Stimulated activated CD8-positive, alpha-beta memory T cell treated with anti-CD3 and anti-CD28 coated beads, Interleukin-2, amount 100 ng/mL, for 1 hour (primary cell): ENCODE results near the gene BMX.

Source experiments
- DNase-seq, 2 donors: peaks; one replicate each; pipeline ENCODE4 v3.0.0-alpha.2; 2020; ENCODE audit warnings: low read depth in 2 of 2

Gene BMX

GRCh38 chrX:15570145-15570544 lies 69.5 kb downstream of the BMX start:
- DNase-seq, result no peak

- no peak for DNase-seq
These were observed 73.4 kb downstream of the BMX start for GRCh38 chrX:15574017-15574416.

GRCh38 chrX:15576019-15576418 lies 75.4 kb downstream of the BMX start:
- no peak for DNase-seq

- DNase-seq, result no peak
These were observed 79.5 kb downstream of the BMX start for GRCh38 chrX:15579778-15580747.

DNA sequence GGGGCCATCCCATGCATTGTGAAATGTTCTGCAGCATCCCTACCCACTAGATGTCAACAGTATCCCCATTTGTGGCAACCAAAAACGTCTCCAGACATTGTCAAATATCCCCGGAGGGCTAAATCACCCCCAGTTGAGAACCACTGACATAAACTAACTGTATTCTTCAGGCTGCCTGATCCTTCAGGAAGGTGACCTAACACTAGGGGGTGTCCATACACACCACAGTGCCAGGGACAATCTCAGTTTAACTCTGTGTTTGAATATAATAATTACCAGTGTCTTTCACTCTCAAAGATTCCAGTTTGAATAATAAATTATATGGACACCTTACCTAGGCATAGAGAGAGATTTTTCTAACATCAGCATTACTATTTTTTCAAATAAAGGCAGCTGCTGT lies 93.8 kb downstream of the BMX start:
- no peak for DNase-seq

DNA sequence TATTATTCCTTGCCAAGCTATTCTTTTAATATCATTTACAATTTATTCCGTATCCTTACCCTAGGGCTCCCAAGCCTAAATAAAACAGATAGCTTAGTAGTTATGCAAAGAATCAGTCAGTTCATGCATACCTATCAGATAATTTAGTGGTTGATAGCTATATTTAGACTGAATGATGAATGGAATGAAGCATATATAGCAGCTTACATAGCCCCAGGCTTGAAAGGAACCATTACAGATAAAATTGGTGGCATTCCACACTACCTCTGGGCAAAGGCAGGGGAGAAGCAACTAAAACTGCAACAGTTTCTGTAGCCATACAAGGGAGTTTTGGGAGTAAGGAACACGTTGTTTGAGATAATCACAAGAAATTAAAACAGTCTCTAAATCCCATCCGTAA lies 97.4 kb downstream of the BMX start:
- no peak for DNase-seq

DNA sequence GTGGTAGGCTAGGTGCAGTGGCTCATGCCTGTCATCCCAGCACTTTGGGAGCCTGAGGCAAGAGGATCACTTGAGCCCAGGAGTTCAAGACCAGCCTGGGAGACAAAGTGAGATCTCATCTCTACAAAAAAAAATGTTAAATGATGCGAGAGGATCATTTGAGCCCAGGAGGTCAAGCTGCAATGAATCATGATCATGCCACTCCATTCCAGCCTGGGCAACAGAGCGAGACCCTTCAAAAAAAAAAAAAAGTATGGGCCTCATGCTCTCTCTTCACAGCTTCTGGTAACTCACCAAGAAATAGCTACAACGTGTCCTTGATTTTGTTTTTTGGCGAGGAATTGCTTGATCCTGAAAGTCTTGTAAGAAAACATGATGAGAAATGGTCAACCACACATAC lies 98.9 kb downstream of the BMX start:
- DNase-seq, result no peak

GRCh38 chrX:15600049-15600448 lies 99.4 kb downstream of the BMX start:
- no peak for DNase-seq

GRCh38 chrX:15600745-15601144 lies 100.1 kb downstream of the BMX start, which contains the start of gene ACE2:
Gene ACE2 (minus strand): TSS chrX:15600960. CDS start chrX:15600911, 49 bp downstream.
- DNase-seq, result no peak

- no peak for DNase-seq
These were observed 101.3 kb downstream of the BMX start for GRCh38 chrX:15601932-15602331.

DNA sequence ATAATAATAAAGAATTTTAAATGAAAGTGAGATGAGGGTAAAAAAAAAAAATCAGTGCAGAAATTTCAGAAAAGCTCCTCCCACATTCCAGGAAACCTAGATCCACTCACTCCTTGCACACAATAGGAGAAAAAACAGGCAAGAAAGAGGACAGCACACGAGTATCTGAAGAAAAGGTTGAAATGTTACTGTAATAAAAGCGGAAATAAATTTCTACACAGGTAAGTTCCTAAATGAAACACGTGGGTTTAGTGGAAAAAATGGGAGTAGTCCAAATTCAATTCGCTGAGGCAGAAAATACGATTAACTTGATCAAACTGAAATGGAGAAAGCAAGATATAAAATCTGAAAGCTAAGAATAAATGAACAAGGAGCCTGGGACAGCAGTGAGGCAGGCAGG lies 102.2 kb downstream of the BMX start:
- DNase-seq, result no peak

- no peak for DNase-seq
These were observed 104.6 kb downstream of the BMX start for GRCh38 chrX:15605226-15605625.
